GM12865 (cell line): ENCODE results near the gene ROR2.
"Not testable (repeated sequence)": the region's sequence is repeated elsewhere in the genome, so short reads cannot be mapped to it uniquely, and the experiment has no call there.

Source experiments
- DNase-seq: peaks from one replicate; pipeline ENCODE4 v3.0.0; 2010; ENCODE audit warnings: low read depth
- H3K4me3 ChIP-seq: 2 replicates; pipeline ENCODE4 v1.5.1; 2011; ENCODE audit warnings: mild to moderate bottlenecking, low read depth, low read length, control low read depth
- TF ChIP-seq, protein P1 (sequence below): IDR thresholded peaks from 2 replicates; pipeline ENCODE4 v1.5.1; 2011; ENCODE audit warnings: low read length, control low read depth, low read depth, inconsistent platforms; ENCODE audit not compliant: insufficient read depth; ENCODE audit errors: missing control alignments

Gene ROR2

DNA sequence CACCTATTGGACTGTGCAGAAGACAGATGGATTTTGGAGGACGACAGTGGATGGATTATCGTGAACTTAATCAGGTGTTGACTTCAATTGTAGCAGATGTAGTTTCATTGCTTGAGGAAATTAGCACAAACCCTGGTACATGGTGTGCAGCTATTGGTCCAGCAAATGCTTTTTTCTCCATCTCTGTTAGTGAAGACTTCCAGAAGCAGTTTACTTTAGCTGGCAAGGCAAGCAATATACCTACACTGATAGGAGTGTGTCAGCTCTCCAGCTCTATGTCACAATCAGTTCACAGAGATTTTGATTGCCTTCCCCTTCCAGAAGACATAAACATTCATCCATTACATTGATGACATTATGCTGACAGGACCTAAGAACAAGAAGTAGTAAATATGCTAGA lies 35.7 kb upstream of the ROR2 start:
- no peak overlapping the region for H3K4me3 ChIP-seq
- TF ChIP-seq, protein P1, sequence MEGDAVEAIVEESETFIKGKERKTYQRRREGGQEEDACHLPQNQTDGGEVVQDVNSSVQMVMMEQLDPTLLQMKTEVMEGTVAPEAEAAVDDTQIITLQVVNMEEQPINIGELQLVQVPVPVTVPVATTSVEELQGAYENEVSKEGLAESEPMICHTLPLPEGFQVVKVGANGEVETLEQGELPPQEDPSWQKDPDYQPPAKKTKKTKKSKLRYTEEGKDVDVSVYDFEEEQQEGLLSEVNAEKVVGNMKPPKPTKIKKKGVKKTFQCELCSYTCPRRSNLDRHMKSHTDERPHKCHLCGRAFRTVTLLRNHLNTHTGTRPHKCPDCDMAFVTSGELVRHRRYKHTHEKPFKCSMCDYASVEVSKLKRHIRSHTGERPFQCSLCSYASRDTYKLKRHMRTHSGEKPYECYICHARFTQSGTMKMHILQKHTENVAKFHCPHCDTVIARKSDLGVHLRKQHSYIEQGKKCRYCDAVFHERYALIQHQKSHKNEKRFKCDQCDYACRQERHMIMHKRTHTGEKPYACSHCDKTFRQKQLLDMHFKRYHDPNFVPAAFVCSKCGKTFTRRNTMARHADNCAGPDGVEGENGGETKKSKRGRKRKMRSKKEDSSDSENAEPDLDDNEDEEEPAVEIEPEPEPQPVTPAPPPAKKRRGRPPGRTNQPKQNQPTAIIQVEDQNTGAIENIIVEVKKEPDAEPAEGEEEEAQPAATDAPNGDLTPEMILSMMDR: no peak
- no peak for DNase-seq

DNA sequence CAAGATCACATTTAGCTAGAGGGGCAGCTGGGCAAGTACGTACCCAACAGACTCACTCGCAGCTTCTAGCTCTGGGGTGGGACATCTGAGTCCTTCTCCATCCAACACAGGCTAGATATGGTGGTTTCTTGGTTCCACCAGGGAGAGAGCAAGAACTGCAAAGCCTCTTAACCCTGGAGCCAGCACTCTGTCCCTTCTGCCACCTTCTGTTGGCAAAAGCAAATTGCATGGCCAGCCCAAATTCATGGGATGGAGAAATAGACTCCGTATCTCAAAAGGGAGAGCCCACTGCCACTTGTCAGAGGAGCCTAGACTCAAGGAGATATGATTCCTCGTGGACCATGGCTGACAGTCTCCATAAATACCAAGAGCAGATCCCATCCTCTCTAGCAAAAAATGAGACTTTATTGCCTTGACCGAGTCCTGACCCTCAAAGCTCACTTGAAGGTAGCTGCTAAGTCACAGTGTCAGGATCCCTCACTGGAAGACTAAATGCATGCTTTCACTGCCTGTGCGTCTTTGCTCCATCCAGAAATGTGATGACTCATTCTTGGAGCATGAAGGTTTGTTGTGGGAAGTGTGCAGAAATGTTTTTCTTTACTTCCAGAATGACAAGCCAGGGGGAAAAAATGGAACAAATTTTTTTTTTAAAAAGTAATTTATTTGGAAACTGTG lies 28.8 kb upstream of the ROR2 start:
- no peak overlapping the region for H3K4me3 ChIP-seq
- TF ChIP-seq, protein P1: peak; percentile 41
- DNase-seq: peak; percentile 27

DNA sequence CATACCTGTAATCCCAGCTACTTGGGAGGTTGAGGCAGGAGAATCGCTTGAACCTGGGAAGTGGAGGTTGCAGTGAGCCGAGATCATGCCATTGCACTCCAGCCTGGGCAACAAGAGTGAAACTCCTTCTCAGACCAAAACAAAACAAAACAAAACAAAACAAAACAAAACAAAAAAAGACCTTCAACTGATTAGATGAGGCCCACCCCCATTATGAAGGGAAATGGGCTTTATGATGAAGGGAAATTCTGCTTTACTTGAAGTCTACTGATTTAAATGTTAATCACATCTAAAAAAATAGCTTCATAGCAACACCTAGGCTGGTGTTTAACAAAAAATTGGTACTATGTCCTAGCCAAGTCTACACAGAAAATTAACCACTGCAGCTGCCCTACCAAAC lies 25.2 kb upstream of the ROR2 start:
- H3K4me3 ChIP-seq, DNase-seq: not testable (repeated sequence)

DNA sequence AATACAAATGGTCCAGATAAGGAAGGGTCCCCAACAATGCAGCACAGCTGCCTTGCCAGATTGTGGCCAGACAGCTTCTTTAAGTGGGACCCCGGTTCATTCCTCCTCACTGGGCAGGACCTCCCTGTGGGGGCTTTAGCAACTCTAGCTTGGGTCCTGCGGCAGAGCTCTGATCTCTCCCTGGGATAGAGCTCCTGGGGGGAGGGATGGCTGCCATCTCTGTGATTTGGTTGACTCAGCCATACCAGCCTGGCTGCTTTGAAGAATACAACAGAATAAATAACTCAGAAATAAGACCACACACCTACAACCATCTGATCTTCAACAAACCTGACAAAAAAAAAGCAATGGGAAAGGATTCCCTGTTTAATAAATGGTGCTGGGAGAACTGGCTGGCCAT lies 22.7 kb upstream of the ROR2 start:
- DNase-seq: no peak
- TF ChIP-seq, protein P1: no peak
- H3K4me3 ChIP-seq: no peak overlapping the region

DNA sequence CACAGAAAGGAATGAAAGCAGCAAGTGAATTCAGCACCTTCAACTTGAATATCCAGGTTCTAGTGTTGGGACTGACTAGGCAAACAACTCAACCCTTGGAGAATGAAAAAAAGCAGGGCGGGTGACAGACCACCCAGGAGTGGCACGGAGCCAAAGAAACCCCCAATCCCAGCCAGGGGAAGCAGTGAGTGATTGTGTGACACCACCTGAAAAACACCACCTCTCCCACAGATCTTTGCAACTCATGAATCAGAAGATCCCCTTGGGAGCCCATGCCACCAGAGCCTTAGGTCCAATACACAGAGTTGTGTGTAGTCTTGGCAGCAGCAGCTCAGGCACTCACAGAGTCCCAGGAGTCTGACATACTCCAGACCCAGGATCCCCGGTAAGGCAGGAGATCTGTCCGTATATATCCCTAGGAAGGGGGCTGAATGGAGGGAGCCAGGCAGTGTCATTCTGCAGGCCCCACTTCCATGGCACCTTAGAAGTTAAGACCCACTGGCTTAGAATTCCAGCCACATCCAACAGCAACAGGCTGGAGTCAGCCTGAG lies 22.1 kb upstream of the ROR2 start:
- H3K4me3 ChIP-seq: no peak overlapping the region
- TF ChIP-seq, protein P1: no peak
- DNase-seq: no peak

DNA sequence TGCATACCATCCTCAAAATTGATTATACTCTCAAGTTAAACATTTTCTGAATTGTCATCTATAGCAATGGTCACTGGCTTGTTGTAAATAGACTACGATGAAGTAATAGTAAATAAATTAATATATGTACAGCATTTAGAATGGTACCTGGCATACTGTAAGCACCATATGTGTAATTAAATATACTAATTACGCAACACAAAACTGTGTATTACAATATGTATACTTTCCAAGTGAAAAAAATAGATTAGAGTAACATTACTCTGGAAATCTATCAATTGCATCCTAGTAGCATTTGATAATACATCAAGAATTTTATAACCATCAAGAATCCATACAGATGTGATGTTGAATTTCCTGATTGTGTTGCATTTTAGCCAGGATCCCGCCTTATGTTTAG lies 17.2 kb upstream of the ROR2 start:
- H3K4me3 ChIP-seq: no peak overlapping the region
- no peak for DNase-seq
- TF ChIP-seq, protein P1: no peak

DNA sequence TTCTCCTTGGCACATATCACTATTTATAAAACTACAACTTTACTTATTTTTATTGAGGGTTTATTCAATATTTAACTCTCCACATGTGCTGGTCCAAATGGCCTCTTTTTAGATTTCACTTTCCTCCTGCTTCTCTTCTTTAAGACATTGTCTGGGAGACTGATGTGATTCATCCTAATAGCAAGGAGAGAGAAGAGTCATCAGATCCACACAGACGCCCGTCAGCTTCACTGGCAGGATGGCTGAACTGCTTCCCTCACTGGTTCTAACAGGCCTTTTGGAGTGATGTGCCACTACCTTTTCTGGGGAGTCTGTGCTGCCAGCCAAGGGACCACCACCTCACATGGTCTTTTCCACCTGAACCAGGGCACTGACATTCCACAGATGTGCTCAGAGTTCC lies 16.5 kb upstream of the ROR2 start:
- H3K4me3 ChIP-seq: no peak overlapping the region
- TF ChIP-seq, protein P1: no peak
- no peak for DNase-seq
